AG20443 (cell line): Measurements from ENCODE around the gene TIAM2.

Experiments
- DNase-seq: peaks from one replicate; pipeline ENCODE4 v3.0.0; 2012; ENCODE audit warnings: low spot score, mixed read lengths

TIAM2 gene

GRCh38 chr6:155234167-155234566 is 239.1 kb downstream of the TIAM2 start:
- no peak for DNase-seq

GRCh38 chr6:155234687-155235086 is 239.6 kb downstream of the TIAM2 start:
- no peak for DNase-seq

GRCh38 chr6:155235087-155235486 is 240.0 kb downstream of the TIAM2 start:
- DNase-seq: no peak

GRCh38 chr6:155237613-155238012 is 242.5 kb downstream of the TIAM2 start:
- DNase-seq: no peak

- no peak for DNase-seq
Observed at GRCh38 chr6:155240905-155241600, 245.9 kb downstream of the TIAM2 start.

- no peak for DNase-seq
Observed at GRCh38 chr6:155241966-155242365, 246.9 kb downstream of the TIAM2 start.

- DNase-seq: no peak
Observed at GRCh38 chr6:155244434-155244833, 249.3 kb downstream of the TIAM2 start.

GRCh38 chr6:155245193-155245592 is 250.1 kb downstream of the TIAM2 start:
- no peak for DNase-seq

GRCh38 chr6:155245831-155246230 is 250.7 kb downstream of the TIAM2 start:
- DNase-seq: no peak

GRCh38 chr6:155246825-155247224 is 251.7 kb downstream of the TIAM2 start:
- DNase-seq: no peak

- peak; percentile 80 for DNase-seq
Observed at GRCh38 chr6:155247618-155248007, 252.5 kb downstream of the TIAM2 start.

- DNase-seq: peak; percentile 82
Observed at GRCh38 chr6:155248008-155249001, 253.2 kb downstream of the TIAM2 start.

- DNase-seq: no peak
Observed at GRCh38 chr6:155250701-155251381, 255.7 kb downstream of the TIAM2 start.

- DNase-seq: no peak
Observed at GRCh38 chr6:155252581-155252980, 257.5 kb downstream of the TIAM2 start.

GRCh38 chr6:155253337-155253736 is 258.2 kb downstream of the TIAM2 start:
- no peak for DNase-seq

GRCh38 chr6:155254139-155254538 is 259.0 kb downstream of the TIAM2 start:
- no peak for DNase-seq

GRCh38 chr6:155256122-155256795 is 261.1 kb downstream of the TIAM2 start:
- DNase-seq: no peak

- no peak for DNase-seq
Observed at GRCh38 chr6:155257796-155258195, 262.7 kb downstream of the TIAM2 start.

GRCh38 chr6:155259204-155259603 is 264.1 kb downstream of the TIAM2 start:
- no peak for DNase-seq

- no peak for DNase-seq
Observed at GRCh38 chr6:155259897-155260296, 264.8 kb downstream of the TIAM2 start.

GRCh38 chr6:155260686-155261085 is 265.6 kb downstream of the TIAM2 start:
- no peak for DNase-seq
